GM12873 (cell line): ENCODE results near the gene TLX1.

Experiments used
- CTCF ChIP-seq: IDR thresholded peaks from 2 replicates; pipeline ENCODE4 v1.5.1; 2012; ENCODE audit warnings: low read depth, mild to moderate bottlenecking, moderate library complexity, low read length, control low read depth; ENCODE audit not compliant: insufficient read depth; ENCODE audit errors: missing control alignments

Gene TLX1

DNA sequence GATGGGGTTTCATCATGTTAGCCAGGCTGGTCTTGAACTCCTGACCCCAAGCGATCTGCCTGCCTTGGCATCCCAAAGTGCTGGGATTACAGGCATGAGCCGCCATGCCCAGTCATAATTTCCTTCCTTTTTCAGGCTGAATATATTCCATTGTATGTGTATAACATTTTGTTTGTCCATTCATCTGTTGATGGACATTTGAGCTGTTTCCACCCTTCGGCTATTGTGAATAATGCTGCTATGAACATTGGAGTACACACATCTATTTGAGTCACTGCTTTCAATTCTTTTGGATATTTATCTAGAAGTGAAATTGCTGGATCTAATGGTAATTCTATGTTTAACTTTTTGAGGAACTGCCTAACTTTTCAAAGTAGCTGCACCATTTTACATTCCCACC is 34.6 kb downstream of the TLX1 start:
- TF ChIP-seq CTCF: no peak

DNA sequence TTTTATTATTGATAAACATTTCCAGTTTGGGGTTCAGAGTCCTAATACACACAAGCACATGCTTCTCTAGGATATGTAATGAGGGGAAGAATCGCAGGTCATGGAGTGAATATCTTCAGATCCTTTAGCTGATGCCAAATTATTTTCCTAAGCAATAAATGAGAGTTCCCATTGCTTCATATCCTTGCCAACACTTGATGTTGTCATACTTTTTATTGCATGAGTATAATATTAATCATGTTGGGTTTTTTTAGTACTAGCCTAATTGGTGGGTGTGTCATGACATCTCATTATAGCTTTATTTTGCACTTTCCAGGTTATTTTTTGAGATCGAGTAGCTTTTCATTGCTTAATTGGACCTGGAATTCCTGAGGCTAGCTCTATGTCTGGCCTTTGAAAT is 35.3 kb downstream of the TLX1 start:
- no peak for TF ChIP-seq CTCF

GRCh38 chr10:101172741-101173140 is 41.6 kb downstream of the TLX1 start:
- no peak for TF ChIP-seq CTCF

- TF ChIP-seq CTCF: no peak
Measured at GRCh38 chr10:101174319-101174718, 43.2 kb downstream of the TLX1 start.

DNA sequence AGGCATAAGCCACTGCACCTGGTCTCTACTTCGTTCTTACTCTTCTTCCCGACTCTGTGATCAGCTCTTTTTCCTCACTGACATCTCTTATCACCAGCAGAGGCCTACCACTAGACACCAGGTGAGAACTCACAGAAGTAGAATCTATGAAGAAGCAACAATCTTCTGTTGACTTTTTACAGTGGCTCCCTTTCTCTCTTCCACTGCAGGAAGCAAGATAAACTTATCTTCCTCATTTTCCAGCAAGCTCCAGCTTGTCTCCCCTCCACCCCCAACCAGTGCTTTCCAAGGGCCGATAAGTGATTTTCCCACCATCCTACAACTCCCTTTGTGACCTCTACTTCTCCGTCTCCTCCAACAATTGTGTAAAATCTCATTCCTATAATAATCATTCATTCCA is 45.5 kb downstream of the TLX1 start:
- TF ChIP-seq CTCF: no peak

DNA sequence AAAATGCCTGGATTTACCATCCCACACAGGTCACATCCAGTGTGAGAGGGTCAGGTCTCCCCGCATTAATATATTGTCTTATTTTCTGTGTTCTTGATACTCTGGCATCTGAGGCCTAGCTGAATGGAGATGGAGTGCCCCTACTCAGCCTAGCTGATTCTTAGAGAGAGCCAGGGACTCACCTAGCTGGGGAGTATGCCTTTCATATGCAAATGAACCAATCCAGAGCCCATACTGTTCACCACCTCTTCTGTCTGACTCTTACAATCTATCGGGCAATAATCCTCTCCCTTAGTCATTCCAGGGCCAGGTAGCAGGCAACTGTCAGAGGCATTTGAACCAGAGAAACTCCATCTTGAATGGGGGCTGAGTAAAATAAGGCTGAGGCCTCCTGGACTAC is 51.8 kb downstream of the TLX1 start:
- no peak for TF ChIP-seq CTCF

GRCh38 chr10:101183458-101184183 is 52.5 kb downstream of the TLX1 start:
- TF ChIP-seq CTCF: no peak
